Measurements from ENCODE around the gene JARID2. TPM values are rescaled to one million over a fixed set of nuclear protein-coding genes. Genes with fewer than 3 reads are reported as not detected.

Gene JARID2
- total and polyA plus RNA-seq, 2 of the 13 experiments (the other 11 are each of a cell fraction or from before 2014, with no cell fraction given), result 7.5 to 10.3 TPM

DNA sequence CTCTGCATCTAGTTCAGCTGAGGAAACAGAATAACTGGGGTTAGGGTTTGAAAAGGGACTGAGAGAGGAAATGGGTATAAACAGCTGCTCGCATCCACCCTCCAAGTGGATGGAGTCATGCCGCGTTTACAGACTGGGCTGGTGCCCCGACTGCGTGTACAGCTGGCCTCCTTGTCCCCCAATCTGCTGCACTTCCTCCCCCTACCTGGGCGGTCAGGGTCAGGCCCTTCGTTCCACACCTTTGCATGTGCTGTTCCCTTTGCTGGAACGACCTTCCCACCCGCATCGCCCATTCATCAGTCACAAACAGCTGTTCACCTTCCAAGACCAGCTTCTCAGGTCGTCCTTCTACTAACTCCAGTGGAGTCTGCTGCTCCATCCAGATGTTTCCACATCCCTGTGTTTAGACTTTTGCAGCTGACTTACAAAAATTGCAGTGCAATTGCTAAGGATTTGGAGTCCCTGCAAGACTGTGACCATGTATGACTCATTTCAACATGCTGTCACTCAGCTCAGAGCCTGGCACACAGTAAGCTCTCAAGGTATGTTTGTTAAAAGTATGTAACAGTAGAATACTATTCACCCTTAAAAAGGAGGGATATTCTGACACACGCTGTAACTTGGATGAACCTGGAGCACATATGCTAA, 287.6 kb downstream of the JARID2 start:
- Histone ChIP-seq H3K79me2 (ENCODE audit: insufficient read depth, low read length) (no peaks in the 10 kb centered on the region), H3K36me3 (replicated peaks in 1 of 2; ENCODE audit: control insufficient read depth in 1 of 2, insufficient read depth in 2 of 2, low read length in 2 of 2) (peaks cover 5 to 8% of the 10 kb centered on the region in 2 experiments; a peak in 3 of 5 replicates), H3K27ac (ENCODE audit: extremely low read length, insufficient read depth, low read length) (no peak overlapping the region), H3K4me1 (ENCODE audit: insufficient read depth, low read length) (peaks cover 12% of the 10 kb centered on the region), H2AFZ (ENCODE audit: low read length) (no peak overlapping the region), H3K9me3 (ENCODE audit: low read length) (no peaks in the 10 kb centered on the region), H3K27me3 (ENCODE audit: control insufficient read depth in 1 of 2, insufficient read depth in 2 of 2, low read length in 2 of 2) (no peaks in the 10 kb centered on the region), H3K9ac (ENCODE audit: insufficient read depth, low read depth, low read length) (no peak overlapping the region), H3K4me3 (replicated peaks in 1 of 3; ENCODE audit: insufficient read depth in 1 of 3, low read depth in 2 of 3, low read length in 3 of 3) (no peak overlapping the region), H4K20me1 (ENCODE audit: insufficient read depth, low read length) (no peaks in the 10 kb centered on the region), H3K4me2 (ENCODE audit: low read depth, low read length) (no peak overlapping the region)
- in situ Hi-C loops (cut with HindIII; ENCODE audit: extremely low pct_ligation_motif_present, low pct_unique_long_range_greater_than_20kb) (no loop called here), intact Hi-C loops (cut with micrococcal nuclease; ENCODE audit: unreplicated experiment) (no loop called here)
- POLR2A ChIA-PET, result no interaction called here
- no peak for ATAC-seq
- no peak for DNase-seq (ENCODE audit: low spot score)
- no TSS peak for BruUV-seq (replicated peaks)
- no peak for FAIRE-seq
- CTCF ChIA-PET (ENCODE audit: low intra/inter-chr PET ratio, low total read pairs), result no interaction called here
- 94% methylated on average over 12 of the region's 12 CpGs for WGBS (ENCODE audit: low lambda C conversion rate)
- TF ChIP-seq HOXA7 (CRISPR knock-in tag; IDR thresholded peaks at IDR 0.05) (no peak), ELF4 (CRISPR knock-in tag; IDR thresholded peaks at IDR 0.05; ENCODE audit: borderline replicate concordance) (no peak), ZMAT3 (CRISPR knock-in tag; conservative IDR thresholded peaks at IDR 0.05) (no peak), PCBP2 (optimal IDR thresholded peaks at IDR 0.05; ENCODE audit: low read depth, low read length, poor library complexity, severe bottlenecking) (no peak)
- TF ChIP-seq, protein P1, sequence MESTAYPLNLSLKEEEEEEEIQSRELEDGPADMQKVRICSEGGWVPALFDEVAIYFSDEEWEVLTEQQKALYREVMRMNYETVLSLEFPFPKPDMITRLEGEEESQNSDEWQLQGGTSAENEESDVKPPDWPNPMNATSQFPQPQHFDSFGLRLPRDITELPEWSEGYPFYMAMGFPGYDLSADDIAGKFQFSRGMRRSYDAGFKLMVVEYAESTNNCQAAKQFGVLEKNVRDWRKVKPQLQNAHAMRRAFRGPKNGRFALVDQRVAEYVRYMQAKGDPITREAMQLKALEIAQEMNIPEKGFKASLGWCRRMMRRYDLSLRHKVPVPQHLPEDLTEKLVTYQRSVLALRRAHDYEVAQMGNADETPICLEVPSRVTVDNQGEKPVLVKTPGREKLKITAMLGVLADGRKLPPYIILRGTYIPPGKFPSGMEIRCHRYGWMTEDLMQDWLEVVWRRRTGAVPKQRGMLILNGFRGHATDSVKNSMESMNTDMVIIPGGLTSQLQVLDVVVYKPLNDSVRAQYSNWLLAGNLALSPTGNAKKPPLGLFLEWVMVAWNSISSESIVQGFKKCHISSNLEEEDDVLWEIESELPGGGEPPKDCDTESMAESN (CRISPR knock-in tag; conservative IDR thresholded peaks at IDR 0.05), result no peak
- TF ChIP-seq, protein P2, sequence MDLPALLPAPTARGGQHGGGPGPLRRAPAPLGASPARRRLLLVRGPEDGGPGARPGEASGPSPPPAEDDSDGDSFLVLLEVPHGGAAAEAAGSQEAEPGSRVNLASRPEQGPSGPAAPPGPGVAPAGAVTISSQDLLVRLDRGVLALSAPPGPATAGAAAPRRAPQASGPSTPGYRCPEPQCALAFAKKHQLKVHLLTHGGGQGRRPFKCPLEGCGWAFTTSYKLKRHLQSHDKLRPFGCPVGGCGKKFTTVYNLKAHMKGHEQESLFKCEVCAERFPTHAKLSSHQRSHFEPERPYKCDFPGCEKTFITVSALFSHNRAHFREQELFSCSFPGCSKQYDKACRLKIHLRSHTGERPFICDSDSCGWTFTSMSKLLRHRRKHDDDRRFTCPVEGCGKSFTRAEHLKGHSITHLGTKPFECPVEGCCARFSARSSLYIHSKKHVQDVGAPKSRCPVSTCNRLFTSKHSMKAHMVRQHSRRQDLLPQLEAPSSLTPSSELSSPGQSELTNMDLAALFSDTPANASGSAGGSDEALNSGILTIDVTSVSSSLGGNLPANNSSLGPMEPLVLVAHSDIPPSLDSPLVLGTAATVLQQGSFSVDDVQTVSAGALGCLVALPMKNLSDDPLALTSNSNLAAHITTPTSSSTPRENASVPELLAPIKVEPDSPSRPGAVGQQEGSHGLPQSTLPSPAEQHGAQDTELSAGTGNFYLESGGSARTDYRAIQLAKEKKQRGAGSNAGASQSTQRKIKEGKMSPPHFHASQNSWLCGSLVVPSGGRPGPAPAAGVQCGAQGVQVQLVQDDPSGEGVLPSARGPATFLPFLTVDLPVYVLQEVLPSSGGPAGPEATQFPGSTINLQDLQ (CRISPR knock-in tag; IDR thresholded peaks at IDR 0.05), result no peak
- TF ChIP-seq, protein P3, sequence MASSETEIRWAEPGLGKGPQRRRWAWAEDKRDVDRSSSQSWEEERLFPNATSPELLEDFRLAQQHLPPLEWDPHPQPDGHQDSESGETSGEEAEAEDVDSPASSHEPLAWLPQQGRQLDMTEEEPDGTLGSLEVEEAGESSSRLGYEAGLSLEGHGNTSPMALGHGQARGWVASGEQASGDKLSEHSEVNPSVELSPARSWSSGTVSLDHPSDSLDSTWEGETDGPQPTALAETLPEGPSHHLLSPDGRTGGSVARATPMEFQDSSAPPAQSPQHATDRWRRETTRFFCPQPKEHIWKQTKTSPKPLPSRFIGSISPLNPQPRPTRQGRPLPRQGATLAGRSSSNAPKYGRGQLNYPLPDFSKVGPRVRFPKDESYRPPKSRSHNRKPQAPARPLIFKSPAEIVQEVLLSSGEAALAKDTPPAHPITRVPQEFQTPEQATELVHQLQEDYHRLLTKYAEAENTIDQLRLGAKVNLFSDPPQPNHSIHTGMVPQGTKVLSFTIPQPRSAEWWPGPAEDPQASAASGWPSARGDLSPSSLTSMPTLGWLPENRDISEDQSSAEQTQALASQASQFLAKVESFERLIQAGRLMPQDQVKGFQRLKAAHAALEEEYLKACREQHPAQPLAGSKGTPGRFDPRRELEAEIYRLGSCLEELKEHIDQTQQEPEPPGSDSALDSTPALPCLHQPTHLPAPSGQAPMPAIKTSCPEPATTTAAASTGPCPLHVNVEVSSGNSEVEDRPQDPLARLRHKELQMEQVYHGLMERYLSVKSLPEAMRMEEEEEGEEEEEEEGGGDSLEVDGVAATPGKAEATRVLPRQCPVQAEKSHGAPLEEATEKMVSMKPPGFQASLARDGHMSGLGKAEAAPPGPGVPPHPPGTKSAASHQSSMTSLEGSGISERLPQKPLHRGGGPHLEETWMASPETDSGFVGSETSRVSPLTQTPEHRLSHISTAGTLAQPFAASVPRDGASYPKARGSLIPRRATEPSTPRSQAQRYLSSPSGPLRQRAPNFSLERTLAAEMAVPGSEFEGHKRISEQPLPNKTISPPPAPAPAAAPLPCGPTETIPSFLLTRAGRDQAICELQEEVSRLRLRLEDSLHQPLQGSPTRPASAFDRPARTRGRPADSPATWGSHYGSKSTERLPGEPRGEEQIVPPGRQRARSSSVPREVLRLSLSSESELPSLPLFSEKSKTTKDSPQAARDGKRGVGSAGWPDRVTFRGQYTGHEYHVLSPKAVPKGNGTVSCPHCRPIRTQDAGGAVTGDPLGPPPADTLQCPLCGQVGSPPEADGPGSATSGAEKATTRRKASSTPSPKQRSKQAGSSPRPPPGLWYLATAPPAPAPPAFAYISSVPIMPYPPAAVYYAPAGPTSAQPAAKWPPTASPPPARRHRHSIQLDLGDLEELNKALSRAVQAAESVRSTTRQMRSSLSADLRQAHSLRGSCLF (CRISPR knock-in tag; IDR thresholded peaks at IDR 0.05; ENCODE audit: borderline replicate concordance), result no peak

Measured in HepG2 (cell line).